IPS DF 19.7 (cell line): ENCODE data around the gene RIPPLY1.

Experiments used
- DNase-seq: peaks from one replicate; pipeline ENCODE4 v3.0.0-alpha.2; 2013; ENCODE audit warnings: low read depth, low spot score

Gene RIPPLY1

GRCh38 chrX:106903291-106903824 lies at the start of gene RIPPLY1:
Gene RIPPLY1, minus strand, starts transcription at chrX:106903341. Its CDS starts 54 bp downstream, at chrX:106903287.
- DNase-seq: no peak

DNA sequence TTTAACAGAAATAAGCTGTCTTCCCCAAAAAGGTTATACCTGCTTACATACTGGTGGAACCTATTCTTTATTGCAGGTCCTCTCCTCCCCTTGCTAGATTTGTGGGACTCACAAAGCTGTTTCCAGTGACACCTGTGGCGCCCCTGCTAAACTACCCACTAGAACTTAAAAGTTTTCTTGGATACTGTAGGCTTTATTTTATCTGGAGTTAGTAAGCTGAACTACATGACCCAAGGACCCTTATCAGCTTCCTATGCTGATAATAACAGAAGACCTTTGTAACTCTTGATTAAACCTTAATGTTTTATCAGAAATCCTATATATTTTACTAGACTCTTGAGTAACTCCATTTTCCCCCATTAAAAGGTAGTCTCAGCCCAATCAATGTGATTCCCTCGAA lies 49.4 kb upstream of the RIPPLY1 start:
- no peak for DNase-seq

DNA sequence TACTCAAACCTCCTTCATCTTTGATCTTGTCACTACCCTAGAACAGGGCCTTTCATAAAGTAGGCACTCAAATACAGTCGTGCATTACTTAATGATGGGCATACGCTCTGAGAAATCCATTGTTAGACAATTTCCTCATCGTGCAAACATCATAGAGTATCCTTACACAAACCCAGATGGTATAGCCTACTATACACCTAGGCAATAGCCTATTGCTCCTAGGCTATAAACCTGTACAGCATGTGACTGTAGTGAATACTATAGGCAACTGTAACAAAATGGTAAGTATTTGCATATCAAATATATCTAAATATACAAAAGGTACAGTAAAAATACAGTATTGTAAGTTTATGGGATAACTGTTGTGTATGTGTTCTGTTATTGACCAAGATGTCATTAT lies 48.9 kb upstream of the RIPPLY1 start:
- no peak for DNase-seq

DNA sequence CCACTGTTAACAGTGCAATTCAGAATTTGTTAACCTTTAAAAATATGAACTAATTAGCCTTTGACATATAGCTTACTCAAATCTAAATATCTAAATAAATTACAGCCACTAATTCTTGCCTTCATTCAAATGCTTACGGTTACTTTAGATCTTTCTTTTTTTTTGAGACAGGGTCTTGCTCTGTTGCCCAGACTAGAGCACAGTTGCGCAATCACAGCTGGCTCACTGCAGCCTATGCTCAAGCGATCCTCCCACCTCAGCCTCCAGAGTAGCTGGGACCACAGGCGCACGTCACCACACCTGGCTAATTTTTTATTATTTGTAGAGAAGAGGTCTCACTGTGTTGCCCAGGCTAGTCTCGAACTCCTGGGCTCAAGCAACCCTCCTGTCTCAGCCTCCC lies 48.1 kb upstream of the RIPPLY1 start:
- no peak for DNase-seq

GRCh38 chrX:106950381-106950780 lies 47.2 kb upstream of the RIPPLY1 start:
- DNase-seq: no peak

DNA sequence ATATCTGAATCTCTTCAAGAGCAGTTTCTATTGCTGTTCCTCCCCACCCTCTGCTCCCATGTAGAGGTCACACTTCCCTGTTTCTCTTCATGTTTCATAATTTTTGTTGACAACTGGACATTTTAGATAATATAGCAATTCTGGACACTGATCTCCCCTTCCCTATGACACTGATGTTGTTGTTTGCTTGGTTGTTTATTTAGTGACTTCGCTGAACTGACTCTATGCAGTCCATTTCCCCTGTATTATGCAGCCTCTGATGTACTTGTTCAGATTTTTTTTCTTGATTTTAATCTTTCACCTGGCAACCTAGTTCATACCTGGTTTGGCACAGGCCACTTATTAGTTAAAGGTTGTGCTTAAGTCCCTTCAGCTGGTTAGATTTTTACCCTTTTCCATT lies 46.2 kb upstream of the RIPPLY1 start:
- DNase-seq: no peak

DNA sequence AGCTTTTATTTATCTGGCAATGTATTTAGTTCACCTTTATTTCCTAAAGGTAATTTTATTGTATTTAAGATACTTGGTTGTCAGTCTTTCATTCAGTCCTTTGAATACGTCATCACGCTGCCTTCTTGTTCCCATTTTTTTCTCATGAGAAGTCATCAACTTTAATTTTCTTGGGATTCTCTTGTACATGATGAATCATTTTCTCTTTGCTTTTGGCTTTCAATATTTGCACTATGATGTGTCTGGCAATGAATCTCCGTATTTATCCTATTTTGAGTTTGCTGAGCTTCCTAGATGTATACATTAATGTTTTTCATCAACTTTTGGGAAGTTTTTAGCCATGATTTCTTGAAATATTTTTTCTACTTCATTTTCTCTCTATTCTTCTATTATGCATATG lies 45.5 kb upstream of the RIPPLY1 start:
- no peak for DNase-seq

- DNase-seq: no peak
Observed at GRCh38 chrX:106946464-106946863, 43.3 kb upstream of the RIPPLY1 start.

DNA sequence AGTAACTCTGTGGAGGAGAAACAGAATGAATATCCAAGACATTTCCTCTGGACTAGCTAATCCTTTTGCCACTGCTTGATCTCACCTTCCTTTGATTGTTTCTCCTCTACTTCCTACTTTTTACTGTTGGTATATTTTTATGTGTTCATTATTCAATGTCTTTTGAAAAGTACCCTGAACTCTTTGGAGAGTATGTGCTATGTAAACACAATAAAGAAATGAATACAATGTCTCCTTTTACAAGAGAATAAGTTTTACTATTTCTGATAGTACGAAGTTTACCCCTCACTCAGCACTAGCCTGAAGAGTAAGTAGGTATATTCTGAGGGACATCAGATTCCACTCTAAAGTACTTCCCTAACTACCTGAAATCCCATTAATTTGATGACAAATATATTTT lies 36.9 kb upstream of the RIPPLY1 start:
- DNase-seq: no peak

GRCh38 chrX:106939566-106939965 lies 36.4 kb upstream of the RIPPLY1 start:
- no peak for DNase-seq

GRCh38 chrX:106936246-106936645 lies 33.1 kb upstream of the RIPPLY1 start:
- DNase-seq: no peak

- no peak for DNase-seq
Observed at GRCh38 chrX:106935175-106935574, 32.0 kb upstream of the RIPPLY1 start.

DNA sequence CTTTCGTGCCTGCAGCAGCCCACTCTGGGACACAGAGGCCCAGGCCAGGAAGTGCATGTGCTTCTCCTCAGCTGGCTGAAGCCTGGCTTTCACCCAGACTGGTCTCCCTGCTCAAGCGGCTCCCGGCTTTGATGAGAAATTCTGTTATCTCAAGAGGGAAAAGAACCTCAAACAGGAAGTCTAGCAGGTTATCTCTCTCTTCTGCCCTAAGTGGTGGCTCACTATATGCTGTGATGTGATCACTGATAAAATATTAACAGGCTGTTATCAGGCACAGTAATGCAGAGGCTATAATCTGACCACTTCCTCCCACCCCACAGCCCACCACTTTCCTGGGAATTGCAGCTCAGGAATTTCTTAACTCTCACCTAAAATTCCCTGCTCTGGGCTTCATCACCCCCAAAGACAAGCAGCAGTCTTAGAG lies 30.4 kb upstream of the RIPPLY1 start:
- no peak for DNase-seq

DNA sequence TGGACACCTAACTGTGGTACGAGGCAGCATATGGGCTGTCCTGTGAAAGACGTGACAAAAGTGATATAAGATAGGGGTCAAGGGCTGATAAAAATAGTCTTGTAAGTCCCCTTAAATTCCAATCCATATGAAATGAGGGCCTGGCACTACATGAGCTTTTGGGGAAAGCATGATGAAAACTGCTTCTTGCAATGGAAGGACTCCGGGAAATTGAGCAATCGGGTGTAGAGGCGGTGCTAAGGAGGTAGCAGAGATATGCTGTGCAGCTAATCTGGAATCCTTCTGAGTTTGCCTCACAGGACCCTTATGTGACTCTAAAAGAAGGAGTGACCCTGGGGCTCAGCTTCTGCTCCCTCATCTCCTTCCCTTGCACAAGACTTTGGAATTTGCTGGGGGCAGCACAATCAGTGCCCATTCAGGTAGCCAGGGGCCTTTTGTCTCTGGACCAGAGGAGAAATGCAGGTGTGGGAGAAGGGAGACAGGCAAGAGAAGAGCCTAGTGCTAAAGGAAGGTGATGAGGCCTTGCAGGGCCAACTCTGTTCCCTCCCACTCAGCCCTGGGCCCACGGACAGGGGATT lies 29.9 kb upstream of the RIPPLY1 start:
- DNase-seq: no peak

- no peak for DNase-seq
Observed at GRCh38 chrX:106932492-106932923, 29.4 kb upstream of the RIPPLY1 start.

DNA sequence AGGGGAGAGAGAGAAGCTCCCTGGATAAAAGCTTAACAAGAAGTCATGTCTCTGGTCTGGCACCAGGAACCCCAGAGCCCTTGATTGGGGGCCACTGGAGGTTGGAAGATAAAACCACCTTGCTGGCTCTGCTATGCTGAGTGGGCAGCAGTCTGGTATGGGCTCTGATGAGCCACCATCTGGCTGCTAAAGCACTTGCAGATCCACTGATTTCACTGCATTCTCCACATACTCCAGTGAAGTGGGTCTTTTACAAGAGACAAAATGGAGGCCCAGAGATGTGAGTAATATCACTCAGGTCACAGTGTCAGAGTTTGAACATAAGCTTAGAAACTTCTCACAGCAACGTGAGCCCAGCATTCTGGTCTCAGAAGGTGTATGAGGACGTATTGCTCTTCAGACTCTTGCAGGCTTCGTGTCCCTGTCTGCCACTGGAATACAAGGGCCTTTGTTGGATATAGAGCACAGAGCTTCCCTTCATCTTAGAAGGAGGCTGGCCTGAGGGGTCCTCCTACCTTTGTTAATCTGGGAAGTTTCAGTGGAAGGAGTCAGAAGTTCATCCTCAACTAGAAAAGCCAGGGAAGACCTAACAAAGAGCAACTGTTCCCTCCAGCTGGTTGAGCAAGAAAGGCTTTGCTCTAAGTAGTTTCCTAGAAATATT lies 28.8 kb upstream of the RIPPLY1 start:
- DNase-seq: no peak

GRCh38 chrX:106928227-106928626 lies 25.1 kb upstream of the RIPPLY1 start:
- DNase-seq: no peak

GRCh38 chrX:106927700-106928099 lies 24.6 kb upstream of the RIPPLY1 start:
- no peak for DNase-seq

DNA sequence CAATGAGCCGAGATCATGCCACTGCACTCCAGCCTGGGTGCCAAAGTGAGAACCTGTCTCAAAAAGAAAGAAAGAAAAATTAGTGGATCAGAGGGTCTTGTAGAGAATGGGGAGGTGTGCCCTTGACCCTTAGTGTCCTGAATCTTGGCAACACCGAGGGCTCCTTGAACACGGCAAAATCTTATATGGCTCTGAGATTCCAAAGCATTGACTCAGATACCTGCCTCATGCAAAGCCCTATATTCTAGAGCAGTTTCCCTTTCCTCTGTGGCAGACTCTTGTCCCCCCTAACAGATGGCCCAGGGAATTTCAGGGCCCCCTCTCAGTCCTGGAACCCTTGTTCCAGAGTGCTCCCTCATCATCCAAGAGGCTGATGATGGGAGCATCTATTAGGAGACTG lies 23.9 kb upstream of the RIPPLY1 start:
- DNase-seq: no peak

DNA sequence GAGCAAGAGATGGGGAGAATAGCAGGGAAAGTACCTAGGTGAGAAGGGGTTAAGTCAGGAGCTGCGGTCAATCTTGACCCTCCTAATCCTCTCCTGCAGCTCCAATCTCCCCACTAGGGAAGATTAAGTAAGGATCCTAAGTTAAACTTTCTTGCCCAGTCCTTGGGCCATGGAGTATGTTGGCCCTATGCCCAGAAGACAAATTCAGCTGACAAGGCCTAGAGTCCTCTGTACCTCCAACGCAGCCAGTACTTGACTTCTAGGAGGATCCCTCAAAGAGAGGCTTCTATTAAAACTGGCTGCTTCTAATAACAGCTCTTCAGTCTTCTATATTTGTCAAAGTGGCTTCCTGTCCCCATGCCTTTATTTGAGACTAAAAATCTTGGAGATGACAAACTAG lies 18.5 kb upstream of the RIPPLY1 start:
- no peak for DNase-seq

DNA sequence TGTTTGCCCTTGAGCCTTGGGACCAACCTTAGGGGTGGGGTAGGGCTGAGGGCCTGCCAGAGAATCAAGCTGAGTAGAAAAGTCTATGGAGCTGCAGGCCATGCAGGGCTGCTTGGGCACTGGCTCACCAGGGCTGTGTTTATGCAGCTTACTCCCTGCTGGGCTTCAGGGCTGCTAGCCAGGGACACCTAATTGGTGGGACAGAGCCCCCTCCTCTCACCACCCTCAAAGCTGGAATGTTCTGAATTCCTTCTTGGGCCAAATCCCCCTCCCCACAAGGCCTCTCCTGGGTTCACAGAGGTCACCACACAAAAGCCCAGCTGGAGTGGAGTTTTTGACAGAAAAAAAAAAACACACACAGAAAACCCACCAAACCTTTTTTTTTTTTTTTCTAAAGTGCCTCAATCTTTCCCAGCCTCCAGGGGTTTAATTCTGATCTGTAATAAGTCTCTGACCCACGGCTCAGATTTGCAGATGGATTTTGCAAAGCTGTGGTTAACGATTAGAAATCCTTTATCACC lies 16.9 kb upstream of the RIPPLY1 start, which contains the start of gene CLDN2:
Gene CLDN2, plus strand, starts transcription at position 471 of the 521 bp plus-strand sequence. CDS start 7,827 bp downstream, outside the sequence.
- peak; percentile 30 for DNase-seq

- DNase-seq: no peak
Observed at GRCh38 chrX:106917830-106918500, 14.8 kb upstream of the RIPPLY1 start.
